H1 (cell line): ENCODE measurements around the gene TLE3. TPM values are rescaled to one million over a fixed set of nuclear protein-coding genes. Genes with fewer than 3 reads are reported as not detected.

Experiments used
- BRCA1 ChIP-seq: IDR thresholded peaks from 2 replicates; pipeline ENCODE4 v1.6.1; 2012; ENCODE audit warnings: low read depth, low read length, improper control_type of control experiment
- CBX8 ChIP-seq: fragments of 300-800, 300-1000 bp; sonication (generic); IDR thresholded peaks from 2 replicates; pipeline ENCODE4 v1.7.1; 2016; ENCODE audit warnings: low read depth, low read length, borderline replicate concordance
- CHD2 ChIP-seq: IDR thresholded peaks from 2 replicates; pipeline ENCODE4 v1.6.1; 2012; ENCODE audit warnings: low read length, improper control_type of control experiment
- EP300 ChIP-seq, 2 experiments: IDR thresholded peaks; 1 replicate in 1 of 2; 2 replicates in 1 of 2; pipeline ENCODE4 v1.6.1; 2011 to 2012; ENCODE audit warnings: low read depth in 2 of 2, low read length in 2 of 2, mild to moderate bottlenecking in 2 of 2, borderline replicate concordance in 1 of 2, inconsistent platforms in 1 of 2, moderate library complexity in 1 of 2
- GTF2F1 ChIP-seq: IDR thresholded peaks from 2 replicates; pipeline ENCODE4 v1.6.1; 2012; ENCODE audit warnings: low read depth, low read length, improper control_type of control experiment, borderline replicate concordance
- HDAC2 ChIP-seq, 2 experiments: fragments of 300-600 bp in 1 of 2; sonication (generic) in 1 of 2; IDR thresholded peaks; 2 replicates each; pipeline ENCODE4 v1.6.1; 2011 to 2012; ENCODE audit warnings: low read depth in 2 of 2, low read length in 2 of 2, mild to moderate bottlenecking in 2 of 2, moderate library complexity in 2 of 2, borderline replicate concordance in 1 of 2, inconsistent platforms in 1 of 2
- HDAC6 ChIP-seq: IDR thresholded peaks from one replicate; pipeline ENCODE4 v1.7.1; 2012; ENCODE audit warnings: low read depth, mild to moderate bottlenecking, inconsistent platforms, low read length, moderate library complexity
- JUN ChIP-seq: IDR thresholded peaks from 2 replicates; pipeline ENCODE4 v1.6.1; 2011; ENCODE audit warnings: low read depth, mild to moderate bottlenecking, improper control_type of control experiment, low read length
- NRF1 ChIP-seq: IDR thresholded peaks from 2 replicates; pipeline ENCODE4 v1.6.1; 2011; ENCODE audit warnings: mild to moderate bottlenecking, low read depth, low read length, improper control_type of control experiment
- PHF8 ChIP-seq: fragments of 200-600 bp; sonication (generic); conservative IDR thresholded peaks from 2 replicates; pipeline ENCODE4 v1.7.1; 2012; ENCODE audit warnings: low read depth, mild to moderate bottlenecking, inconsistent platforms, low read length, moderate library complexity
- RBBP5 ChIP-seq: IDR thresholded peaks from 2 replicates; pipeline ENCODE4 v1.7.1; 2012; ENCODE audit warnings: low read depth, mild to moderate bottlenecking, inconsistent platforms, low read length, moderate library complexity, borderline replicate concordance
- RNF2 ChIP-seq: fragments of 200-900, 300-1000 bp; sonication (generic); IDR thresholded peaks from 2 replicates; pipeline ENCODE4 v1.7.1; 2016; ENCODE audit warnings: borderline replicate concordance, low read depth, mild to moderate bottlenecking, antibody characterized with exemption, low read length; ENCODE audit not compliant: poor library complexity, severe bottlenecking; ENCODE audit errors: missing control alignments
- SIRT6 ChIP-seq: IDR thresholded peaks from one replicate; pipeline ENCODE4 v1.7.1; 2012; ENCODE audit warnings: low read length, inconsistent platforms
- SIX5 ChIP-seq: IDR thresholded peaks from 2 replicates; pipeline ENCODE4 v1.6.1; 2011; ENCODE audit warnings: mild to moderate bottlenecking, low read depth, low read length
- TCF12 ChIP-seq: IDR thresholded peaks from 2 replicates; pipeline ENCODE4 v1.6.1; 2011; ENCODE audit warnings: low read depth, mild to moderate bottlenecking, low read length
- YY1 ChIP-seq: IDR thresholded peaks from 2 replicates; pipeline ENCODE4 v1.6.1; 2011; ENCODE audit warnings: low read depth, mild to moderate bottlenecking, low read length
- polyA plus RNA-seq, 7 experiments: library from polyadenylated mRNA; depleted of rRNA in 3 of 7; stranded (reverse) in 5 of 7; unstranded in 2 of 7; fragments of >200 nt in 5 of 7; fragments of 200-250 nt in 2 of 7; gene quantifications; 1 replicate in 5 of 7; 2 replicates in 1 of 7; 4 replicates in 1 of 7; pipeline versions ENCODE4 v1.2.1 to v1.2.3, GENCODE V29; 2011 to 2013; ENCODE audit warnings: missing spikeins in 2 of 7, mixed read lengths in 2 of 7
- total RNA-seq: library from RNA; stranded (reverse); fragmentation: NEBNext Ultra II Directional; extraction: Animal tissue kit (Norgen Biotek cat#: 25700); gene quantifications from 2 replicates; pipeline ENCODE4 v1.2.1, GENCODE V29; 2021
- TF ChIP-seq, protein P1 (sequence below): IDR thresholded peaks from 2 replicates; pipeline ENCODE4 v1.6.1; 2011; ENCODE audit warnings: low read depth, mild to moderate bottlenecking, low read length; ENCODE audit not compliant: insufficient read depth
- TF ChIP-seq, protein P2 (sequence below): IDR thresholded peaks from 2 replicates; pipeline ENCODE4 v1.6.1; 2011; ENCODE audit warnings: low read length, improper control_type of control experiment
- TF ChIP-seq, protein P3 (sequence below): IDR thresholded peaks from 2 replicates; pipeline ENCODE4 v1.6.1; 2012; ENCODE audit warnings: low read length, inconsistent platforms

TLE3 gene
- total and polyA plus RNA-seq, 2 of the 8 experiments (the other 6 are each of a cell fraction or from before 2014, with no cell fraction given), result 25.1 to 61.2 TPM

DNA sequence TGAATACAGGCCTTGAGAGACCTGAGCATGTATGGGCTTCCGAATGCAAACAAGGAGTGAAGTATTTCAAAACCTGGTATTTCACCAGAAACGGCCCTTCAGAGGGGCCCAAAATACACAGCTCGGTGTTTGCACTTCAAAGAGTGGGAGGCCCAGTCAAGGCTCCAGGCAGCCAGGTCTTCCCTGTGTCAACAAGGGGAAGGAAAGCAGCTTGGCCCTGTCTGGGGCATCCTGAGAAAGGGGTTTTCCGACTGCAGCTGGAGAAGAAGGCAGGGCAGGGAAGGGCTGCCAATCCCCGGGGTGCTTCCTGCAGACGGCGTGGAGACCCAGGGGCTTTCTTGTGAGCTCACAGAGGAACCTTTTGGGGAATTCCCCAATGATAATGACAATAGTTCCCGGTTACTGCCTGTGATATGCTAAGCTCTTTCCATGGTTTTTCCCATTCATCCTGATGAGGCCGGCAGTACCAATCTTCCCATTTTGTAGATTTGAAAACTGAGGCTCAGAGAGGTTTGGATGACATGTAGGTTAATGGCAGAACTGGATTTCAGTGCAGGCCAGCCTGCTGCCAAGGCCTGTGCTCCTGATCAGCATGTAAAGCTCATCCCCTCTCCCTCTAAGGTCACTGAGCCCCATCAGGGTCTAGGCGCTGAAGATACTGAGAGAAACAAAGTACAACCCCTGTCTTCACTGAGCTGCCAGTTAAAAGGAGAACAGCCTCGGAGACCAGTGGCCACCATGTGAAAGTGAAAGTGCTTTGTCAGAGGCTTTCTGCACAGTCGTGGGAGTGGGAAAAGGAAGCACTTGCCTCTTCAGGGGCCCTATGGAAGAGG is 43.0 kb upstream of the TLE3 start (continued):
- TF ChIP-seq CHD2 (no peak), EP300 (IDR thresholded peaks at IDR 0.05; ENCODE audit: borderline replicate concordance in 1 of 2, low read depth in 2 of 2, low read length in 2 of 2) (peak in 1 of 2 experiments; percentile 90; a peak in 1 of 3 replicates), NRF1 (no peak), PHF8 (no peak), RNF2 (no peak), JUN (no peak), SIRT6 (no peak), YY1 (peak; percentile 64), GTF2F1 (no peak), SIX5 (no peak), RBBP5 (no peak; the same call in 1 of the 2 replicates), HDAC6 (no peak), BRCA1 (no peak), HDAC2 (IDR thresholded peaks at IDR 0.05; ENCODE audit: borderline replicate concordance in 1 of 2, low read depth in 2 of 2, low read length in 2 of 2) (peak in 1 of 2 experiments; percentile 99; a peak in 2 of 4 replicates), TCF12 (peak; percentile 75; the same call in 1 of the 2 replicates), CBX8 (no peak)
- TF ChIP-seq, protein P1, sequence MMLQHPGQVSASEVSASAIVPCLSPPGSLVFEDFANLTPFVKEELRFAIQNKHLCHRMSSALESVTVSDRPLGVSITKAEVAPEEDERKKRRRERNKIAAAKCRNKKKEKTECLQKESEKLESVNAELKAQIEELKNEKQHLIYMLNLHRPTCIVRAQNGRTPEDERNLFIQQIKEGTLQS, result no peak
- TF ChIP-seq, protein P2, sequence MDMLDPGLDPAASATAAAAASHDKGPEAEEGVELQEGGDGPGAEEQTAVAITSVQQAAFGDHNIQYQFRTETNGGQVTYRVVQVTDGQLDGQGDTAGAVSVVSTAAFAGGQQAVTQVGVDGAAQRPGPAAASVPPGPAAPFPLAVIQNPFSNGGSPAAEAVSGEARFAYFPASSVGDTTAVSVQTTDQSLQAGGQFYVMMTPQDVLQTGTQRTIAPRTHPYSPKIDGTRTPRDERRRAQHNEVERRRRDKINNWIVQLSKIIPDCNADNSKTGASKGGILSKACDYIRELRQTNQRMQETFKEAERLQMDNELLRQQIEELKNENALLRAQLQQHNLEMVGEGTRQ, result no peak
- TF ChIP-seq, protein P3, sequence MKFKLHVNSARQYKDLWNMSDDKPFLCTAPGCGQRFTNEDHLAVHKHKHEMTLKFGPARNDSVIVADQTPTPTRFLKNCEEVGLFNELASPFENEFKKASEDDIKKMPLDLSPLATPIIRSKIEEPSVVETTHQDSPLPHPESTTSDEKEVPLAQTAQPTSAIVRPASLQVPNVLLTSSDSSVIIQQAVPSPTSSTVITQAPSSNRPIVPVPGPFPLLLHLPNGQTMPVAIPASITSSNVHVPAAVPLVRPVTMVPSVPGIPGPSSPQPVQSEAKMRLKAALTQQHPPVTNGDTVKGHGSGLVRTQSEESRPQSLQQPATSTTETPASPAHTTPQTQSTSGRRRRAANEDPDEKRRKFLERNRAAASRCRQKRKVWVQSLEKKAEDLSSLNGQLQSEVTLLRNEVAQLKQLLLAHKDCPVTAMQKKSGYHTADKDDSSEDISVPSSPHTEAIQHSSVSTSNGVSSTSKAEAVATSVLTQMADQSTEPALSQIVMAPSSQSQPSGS, result no peak
